Dermis blood vessel endothelial cell (primary cell): ENCODE data around the gene PSMC6. TPM values are rescaled to one million over a fixed set of nuclear protein-coding genes. Genes with fewer than 3 reads are reported as not detected.
"Not testable (repeated sequence)": the region's sequence is repeated elsewhere in the genome, so short reads cannot be mapped to it uniquely, and the experiment has no call there.

Source experiments
- DNase-seq: peaks from one replicate; pipeline ENCODE4 v3.0.0; 2010
- total RNA-seq: library from RNA; depleted of rRNA; stranded (reverse); fragments of >200 nt; gene quantifications from 2 replicates; pipeline ENCODE4 v1.2.3, GENCODE V29; 2014

The PSMC6 gene
- total RNA-seq, 1 donor from 2014 or later: 129 TPM

- DNase-seq: no peak
Measured at GRCh38 chr14:52723514-52724359, 16.7 kb downstream of the PSMC6 start.

GRCh38 chr14:52724360-52724644 is 17.3 kb downstream of the PSMC6 start:
- DNase-seq: no peak

GRCh38 chr14:52727509-52727908 is 20.5 kb downstream of the PSMC6 start:
- not testable (repeated sequence) for DNase-seq

DNA sequence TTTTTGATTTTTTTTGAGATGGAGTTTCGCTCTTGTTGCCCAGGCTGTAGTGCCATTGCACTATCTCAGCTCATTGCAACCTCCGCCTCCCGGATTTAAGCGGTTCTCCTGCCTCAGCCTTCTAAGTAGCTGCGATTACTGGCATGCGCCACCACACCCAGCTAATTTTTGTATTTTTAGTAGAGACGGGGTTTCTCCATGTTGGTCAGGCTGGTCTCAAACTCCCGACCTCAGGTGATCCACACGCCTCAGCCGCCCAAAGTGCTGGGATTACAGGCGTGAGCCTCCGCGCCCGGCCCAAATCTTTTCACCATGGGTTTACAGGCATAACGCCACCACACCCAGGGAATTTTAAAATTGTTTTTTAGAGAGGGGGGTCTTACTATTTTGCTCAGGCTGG is 22.0 kb downstream of the PSMC6 start:
- not testable (repeated sequence) for DNase-seq

- no peak for DNase-seq
Measured at GRCh38 chr14:52729585-52729924, 22.6 kb downstream of the PSMC6 start.

- DNase-seq: peak; percentile 99
Measured at GRCh38 chr14:52729925-52730708, 23.1 kb downstream of the PSMC6 start, which contains the start of gene STYX. Gene STYX (plus strand): TSS chr14:52730166. CDS start chr14:52730475, 309 bp downstream.

GRCh38 chr14:52730709-52731111 is 23.7 kb downstream of the PSMC6 start:
- peak; percentile 50 for DNase-seq

GRCh38 chr14:52733824-52734223 is 26.8 kb downstream of the PSMC6 start:
- DNase-seq: no peak

- no peak for DNase-seq
Measured at GRCh38 chr14:52735921-52736489, 29.0 kb downstream of the PSMC6 start.

DNA sequence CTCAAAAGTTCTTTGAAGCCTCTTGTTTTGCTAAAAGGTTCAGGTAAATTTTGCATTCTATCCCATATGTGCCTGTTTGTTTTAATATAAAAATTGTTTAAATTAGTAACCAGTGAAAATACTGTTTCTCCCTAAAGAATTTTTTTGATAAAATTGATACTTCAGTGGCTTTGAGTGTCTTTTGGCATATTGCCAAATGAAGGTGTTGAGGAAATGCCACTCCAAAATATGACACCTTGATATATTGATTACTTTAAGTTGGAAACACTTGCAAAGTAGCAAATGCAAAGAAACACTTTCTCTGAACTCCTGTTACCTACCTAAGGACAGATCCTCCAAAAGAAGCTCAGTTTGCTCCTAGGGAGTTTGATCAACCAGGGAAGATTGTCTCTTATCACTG is 31.4 kb downstream of the PSMC6 start:
- no peak for DNase-seq

GRCh38 chr14:52740751-52741150 is 33.8 kb downstream of the PSMC6 start:
- DNase-seq: peak; percentile 70

DNA sequence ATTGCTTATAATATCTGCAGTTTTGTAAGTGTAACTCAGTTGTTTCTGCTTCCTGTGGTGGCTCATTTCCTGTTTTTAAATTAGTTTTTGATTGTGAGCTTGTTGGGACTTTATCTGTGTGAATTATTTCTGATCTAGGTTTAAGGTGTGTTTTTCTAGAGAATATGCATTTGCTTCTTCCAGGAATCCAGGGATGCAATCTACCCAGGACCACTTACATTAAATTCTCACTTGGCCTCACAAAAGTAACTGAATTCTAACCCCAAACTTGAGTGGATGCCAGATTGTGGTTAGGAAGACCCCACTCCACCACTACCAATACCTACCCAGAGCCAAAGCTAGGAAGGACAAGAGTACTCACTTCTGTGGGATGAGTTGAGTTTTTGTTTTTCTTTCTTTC is 34.9 kb downstream of the PSMC6 start:
- DNase-seq: peak; percentile 26

DNA sequence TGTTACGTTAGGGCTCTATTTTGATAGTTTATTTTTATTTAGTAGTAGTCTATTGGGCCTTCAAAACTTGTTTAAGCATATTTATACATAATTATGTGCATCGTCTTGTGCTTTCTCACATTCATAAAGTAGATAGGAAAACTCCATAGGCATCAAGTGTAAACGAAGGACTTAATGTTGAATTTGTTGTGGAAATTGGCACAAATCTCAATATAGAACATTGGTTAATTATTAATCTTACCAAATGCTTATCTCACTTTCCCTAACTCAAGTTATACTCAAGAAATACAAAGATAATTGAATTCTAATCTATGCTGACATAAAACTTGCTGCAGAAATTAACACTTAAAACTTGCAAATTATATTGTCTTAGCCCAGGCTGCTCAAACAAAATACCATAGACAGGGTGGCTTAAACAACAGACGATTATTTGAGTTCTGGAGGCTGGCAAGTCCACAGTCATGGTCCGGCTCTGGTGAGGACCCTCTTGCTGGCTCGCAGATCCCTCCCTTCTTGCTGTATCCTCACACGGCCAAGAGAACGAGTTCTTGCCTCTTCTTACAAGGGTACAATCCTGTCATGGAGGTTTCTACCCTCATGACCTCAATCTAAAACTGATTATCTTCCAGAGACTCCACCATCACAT is 41.8 kb downstream of the PSMC6 start:
- no peak for DNase-seq

DNA sequence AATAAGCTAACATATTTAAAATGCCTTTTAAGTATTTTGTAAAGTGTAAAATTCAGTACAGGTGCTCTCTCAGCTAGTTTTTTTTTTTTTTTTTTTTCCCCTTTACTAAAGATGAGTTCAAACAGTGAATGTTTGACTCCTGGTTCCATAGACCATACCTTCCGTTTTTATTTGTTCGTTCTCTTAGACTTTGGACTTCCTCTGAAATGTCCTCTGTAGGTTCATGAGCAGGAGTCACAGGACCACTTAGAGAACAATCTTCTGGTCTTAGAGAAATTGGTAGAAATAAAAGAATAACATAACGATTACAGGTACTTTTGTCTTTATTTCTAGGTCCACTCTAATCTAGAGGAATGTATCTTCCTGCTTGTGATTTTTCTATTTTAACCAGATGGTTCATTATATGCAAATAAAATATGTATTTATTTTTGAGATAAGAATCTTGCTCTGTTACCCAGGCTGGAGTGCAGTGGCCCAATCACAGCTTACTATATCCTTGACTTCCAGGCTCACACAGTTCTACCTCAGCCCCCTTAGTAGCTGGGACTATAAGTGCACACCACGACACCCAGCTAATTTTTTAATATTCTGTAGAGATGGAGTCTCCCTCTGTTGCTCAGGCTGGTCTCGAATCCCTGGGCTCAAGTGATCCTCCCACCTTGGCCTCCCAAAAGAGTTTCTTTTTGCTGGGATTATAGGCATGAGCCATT is 48.8 kb downstream of the PSMC6 start:
- DNase-seq: no peak

DNA sequence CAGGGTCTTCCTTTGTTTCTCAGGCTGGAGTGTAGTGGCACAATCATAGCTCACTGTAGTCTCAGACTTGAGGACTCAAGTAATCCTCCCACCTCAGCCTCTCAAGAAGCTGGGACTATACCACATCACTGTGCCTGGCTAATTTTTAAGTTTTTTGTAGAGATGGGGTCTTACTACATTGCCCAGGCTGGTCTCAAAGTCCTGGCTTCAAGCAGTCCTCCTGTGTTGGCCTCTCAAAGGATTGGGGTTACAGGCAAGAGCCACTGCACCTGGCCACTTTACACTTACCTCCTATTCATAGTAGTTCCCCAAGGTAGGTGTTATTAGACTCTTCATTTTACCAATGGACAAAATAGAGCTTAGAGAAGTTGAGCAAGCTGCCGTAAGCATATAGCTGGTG is 52.1 kb downstream of the PSMC6 start:
- DNase-seq: no peak

DNA sequence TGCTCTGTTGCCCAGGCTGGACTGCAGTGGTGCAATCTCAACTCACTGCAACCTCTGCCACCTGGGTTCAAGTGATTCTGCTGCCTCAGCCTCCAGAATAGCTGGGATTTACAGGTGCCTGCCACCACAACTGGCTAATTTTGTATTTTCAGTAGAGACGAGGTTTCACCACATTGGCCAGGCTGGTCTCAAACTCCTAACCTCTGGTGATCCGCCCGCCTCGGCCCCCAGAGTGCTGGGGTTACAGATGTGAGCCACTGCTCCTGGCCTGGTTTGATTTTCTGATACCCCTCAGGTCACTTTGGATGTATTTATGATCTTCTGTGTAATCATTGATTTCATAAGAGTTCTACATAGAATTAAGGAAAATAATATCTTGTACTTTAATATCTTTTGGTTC is 55.9 kb downstream of the PSMC6 start:
- not testable (repeated sequence) for DNase-seq

DNA sequence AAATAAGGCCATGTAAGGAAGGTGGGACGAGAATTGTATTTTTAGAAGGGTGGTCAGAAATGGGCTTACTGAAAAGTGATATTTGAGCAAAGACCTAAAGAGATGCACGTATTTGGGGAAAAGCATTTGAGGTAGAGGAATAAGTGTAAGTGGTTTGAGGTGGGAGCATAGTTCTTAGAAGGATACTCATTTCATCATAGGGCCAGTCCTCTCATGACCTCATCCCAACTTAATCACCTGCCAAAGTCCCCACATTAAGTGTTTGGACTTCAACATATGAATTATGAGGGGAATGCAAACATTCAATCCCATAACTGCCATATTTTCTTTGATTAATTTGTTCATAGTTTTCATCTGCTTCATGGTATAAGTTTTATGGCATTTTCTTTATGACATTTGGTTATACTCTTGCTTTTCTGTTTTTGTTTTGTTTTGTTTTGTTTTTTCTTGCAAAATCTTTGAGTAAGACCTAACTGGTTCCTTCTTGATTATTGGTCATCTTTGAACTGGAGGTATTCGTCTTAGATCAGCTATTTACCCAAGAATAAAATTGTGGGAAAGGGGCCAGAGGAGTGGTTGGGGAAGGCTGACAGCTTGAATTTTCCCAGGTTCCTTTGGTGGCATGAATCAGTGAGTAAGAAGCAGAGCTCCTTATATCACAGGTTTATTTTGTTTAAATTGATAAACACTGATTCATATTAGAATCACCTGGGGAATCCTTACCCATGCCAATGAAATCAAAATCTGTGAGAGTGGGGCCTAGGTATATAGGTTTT is 60.2 kb downstream of the PSMC6 start:
- DNase-seq: no peak

GRCh38 chr14:52769887-52770286 is 62.9 kb downstream of the PSMC6 start:
- DNase-seq: peak; percentile 73

- no peak for DNase-seq
Measured at GRCh38 chr14:52776816-52777215, 69.8 kb downstream of the PSMC6 start.
